Keratinocyte (primary cell): ENCODE data around the gene SP4. TPM values are rescaled to one million over a fixed set of nuclear protein-coding genes. Genes with fewer than 3 reads are reported as not detected.

Source experiments
- DNase-seq: peaks from one replicate; pipeline ENCODE4 v3.0.0-alpha.2; 2011; ENCODE audit warnings: low read depth, missing footprints, low spot score
- FAIRE-seq: peaks from 2 replicates; lab custom pipeline; 2011; peaks lifted over from hg19 to GRCh38; lab: Jason Lieb, UNC
- H2AFZ ChIP-seq: 2 replicates; pipeline ENCODE4 v1.6.0; 2012; ENCODE audit warnings: low read length, control low read depth, inconsistent platforms; ENCODE audit not compliant: control insufficient read depth
- H3K27ac ChIP-seq: 2 replicates; pipeline ENCODE4 v1.5.1; 2011; ENCODE audit warnings: low read length; ENCODE audit not compliant: control insufficient read depth, insufficient read depth
- H3K27me3 ChIP-seq: 3 replicates; pipeline ENCODE4 v1.6.0; 2011; ENCODE audit warnings: low read length; ENCODE audit not compliant: control insufficient read depth, insufficient read depth; ENCODE audit errors: extremely low read depth
- H3K36me3 ChIP-seq, 2 experiments: 2 replicates in 1 of 2; 3 replicates in 1 of 2; pipeline ENCODE4 v1.5.1; 2011; ENCODE audit warnings: low read length in 2 of 2, mild to moderate bottlenecking in 1 of 2; ENCODE audit not compliant: control insufficient read depth in 2 of 2, insufficient read depth in 2 of 2; ENCODE audit errors: extremely low read depth in 1 of 2
- H3K4me1 ChIP-seq: 3 replicates; pipeline ENCODE4 v1.5.1; 2011; ENCODE audit warnings: low read length; ENCODE audit not compliant: control insufficient read depth, insufficient read depth; ENCODE audit errors: extremely low read depth
- H3K4me2 ChIP-seq: 3 replicates; pipeline ENCODE4 v1.6.0; 2011; ENCODE audit warnings: low read depth, low read length; ENCODE audit not compliant: control insufficient read depth, insufficient read depth; ENCODE audit errors: extremely low read depth
- H3K4me3 ChIP-seq, 3 experiments: fragments of 200-600 bp in 1 of 3; sonication (generic) in 1 of 3; 2 replicates in 2 of 3; 3 replicates in 1 of 3; pipeline ENCODE4 v1.5.1; 2011 to 2016; ENCODE audit warnings: low read length in 3 of 3, mild to moderate bottlenecking in 3 of 3, control low read depth in 2 of 3, inconsistent platforms in 1 of 3, low read depth in 1 of 3, mixed read lengths in 1 of 3, mixed run types in 1 of 3, moderate library complexity in 1 of 3; ENCODE audit not compliant: control insufficient read depth in 2 of 3, insufficient read depth in 2 of 3; ENCODE audit errors: extremely low read depth in 1 of 3
- H3K79me2 ChIP-seq: 2 replicates; pipeline ENCODE4 v1.6.0; 2012; ENCODE audit warnings: low read length; ENCODE audit not compliant: control insufficient read depth, insufficient read depth
- H3K9ac ChIP-seq: 3 replicates; pipeline ENCODE4 v1.6.0; 2011; ENCODE audit warnings: low read length; ENCODE audit not compliant: control insufficient read depth, insufficient read depth; ENCODE audit errors: extremely low read depth
- H3K9me1 ChIP-seq: 3 replicates; pipeline ENCODE4 v1.6.0; 2011; ENCODE audit warnings: low read length; ENCODE audit not compliant: control insufficient read depth, insufficient read depth; ENCODE audit errors: extremely low read depth
- H3K9me3 ChIP-seq: 2 replicates; pipeline ENCODE4 v1.5.1; 2012; ENCODE audit warnings: low read depth, low read length; ENCODE audit not compliant: control insufficient read depth
- H4K20me1 ChIP-seq: 3 replicates; pipeline ENCODE4 v1.6.0; 2011; ENCODE audit warnings: low read length; ENCODE audit not compliant: control insufficient read depth, insufficient read depth; ENCODE audit errors: extremely low read depth
- EZH2 ChIP-seq: IDR thresholded peaks from one replicate; pipeline ENCODE4 v1.6.1; 2012; ENCODE audit warnings: inconsistent platforms, mild to moderate bottlenecking, low read length, moderate library complexity
- dilution Hi-C: fragments of 300-500 bp; cut with MboI; formaldehyde crosslinking; loops from one replicate; pipeline ENCODE4 v1.7.0; 2020; ENCODE audit warnings: low sequenced_read_pairs; ENCODE audit not compliant: extremely low pct_ligation_motif_present
- polyA plus RNA-seq, 5 experiments: library from polyadenylated mRNA; depleted of rRNA in 3 of 5; stranded (reverse) in 3 of 5; stranded (forward) in 1 of 5; unstranded in 1 of 5; fragments of >200 nt; gene quantifications; 1 replicate in 1 of 5; 2 replicates in 3 of 5; 3 replicates in 1 of 5; pipeline versions ENCODE4 v1.2.1 to v1.2.3, GENCODE V29; 2011 to 2012; ENCODE audit warnings: missing spikeins in 2 of 5, low read depth in 1 of 5, low replicate concordance in 1 of 5
- TF ChIP-seq, protein P1 (sequence below), 3 experiments: IDR thresholded peaks in 1 of 3; conservative IDR thresholded peaks in 1 of 3; optimal IDR thresholded peaks in 1 of 3; 2 replicates in 2 of 3; 3 replicates in 1 of 3; pipeline versions ENCODE3 to v1.5.1; 2011; ENCODE audit warnings: low read length in 3 of 3, mild to moderate bottlenecking in 3 of 3, moderate library complexity in 2 of 3, control low read depth in 1 of 3, inconsistent platforms in 1 of 3; ENCODE audit not compliant: insufficient read depth in 2 of 3; ENCODE audit errors: extremely low read depth in 1 of 3

The SP4 gene
- polyA plus RNA-seq, 1 donor (not counting 4 experiments of a cell fraction or from before 2014, with no cell fraction given) = 1.5 TPM

DNA sequence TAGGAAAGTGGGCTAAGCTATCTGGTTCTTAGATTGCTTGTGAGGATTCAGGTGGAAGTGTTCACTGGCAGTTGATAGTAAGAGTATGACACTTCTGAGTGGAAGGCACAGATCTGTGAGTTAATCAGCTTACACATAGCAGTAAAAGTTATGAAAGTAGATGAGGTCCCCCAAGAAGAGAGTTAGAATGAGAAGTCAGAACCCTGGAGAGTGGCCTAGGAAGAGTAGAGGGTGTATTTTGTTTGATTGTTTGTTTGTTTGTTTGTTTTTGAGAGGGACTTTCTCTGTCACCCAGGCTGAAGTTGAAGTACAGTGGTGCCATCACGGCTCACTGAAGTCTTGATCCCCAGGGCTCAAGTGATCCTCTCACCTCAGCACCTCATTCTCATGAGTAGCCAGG, 44.1 kb downstream of the SP4 start:
- dilution Hi-C loops = no loop called here
- no peak for DNase-seq
- Histone ChIP-seq H3K4me1 (no peaks in the 10 kb centered on the region), H3K27me3 (no peaks in the 10 kb centered on the region), H3K4me3 (no peak overlapping the region), H4K20me1 (no peaks in the 10 kb centered on the region), H2AFZ (no peak overlapping the region), H3K9me3 (no peaks in the 10 kb centered on the region), H3K4me2 (no peak overlapping the region), H3K27ac (no peak overlapping the region), H3K9ac (no peak overlapping the region), H3K79me2 (no peaks in the 10 kb centered on the region), H3K9me1 (no peaks in the 10 kb centered on the region), H3K36me3 (no peaks in the 10 kb centered on the region)
- TF ChIP-seq EZH2 = no peak
- TF ChIP-seq, protein P1, sequence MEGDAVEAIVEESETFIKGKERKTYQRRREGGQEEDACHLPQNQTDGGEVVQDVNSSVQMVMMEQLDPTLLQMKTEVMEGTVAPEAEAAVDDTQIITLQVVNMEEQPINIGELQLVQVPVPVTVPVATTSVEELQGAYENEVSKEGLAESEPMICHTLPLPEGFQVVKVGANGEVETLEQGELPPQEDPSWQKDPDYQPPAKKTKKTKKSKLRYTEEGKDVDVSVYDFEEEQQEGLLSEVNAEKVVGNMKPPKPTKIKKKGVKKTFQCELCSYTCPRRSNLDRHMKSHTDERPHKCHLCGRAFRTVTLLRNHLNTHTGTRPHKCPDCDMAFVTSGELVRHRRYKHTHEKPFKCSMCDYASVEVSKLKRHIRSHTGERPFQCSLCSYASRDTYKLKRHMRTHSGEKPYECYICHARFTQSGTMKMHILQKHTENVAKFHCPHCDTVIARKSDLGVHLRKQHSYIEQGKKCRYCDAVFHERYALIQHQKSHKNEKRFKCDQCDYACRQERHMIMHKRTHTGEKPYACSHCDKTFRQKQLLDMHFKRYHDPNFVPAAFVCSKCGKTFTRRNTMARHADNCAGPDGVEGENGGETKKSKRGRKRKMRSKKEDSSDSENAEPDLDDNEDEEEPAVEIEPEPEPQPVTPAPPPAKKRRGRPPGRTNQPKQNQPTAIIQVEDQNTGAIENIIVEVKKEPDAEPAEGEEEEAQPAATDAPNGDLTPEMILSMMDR (optimal IDR thresholded peaks at IDR 0.05 in 1 of 3, IDR thresholded peaks at IDR 0.05 in 1 of 3, conservative IDR thresholded peaks at IDR 0.05 in 1 of 3; ENCODE audit: extremely low read depth in 1 of 3, insufficient read depth in 2 of 3, low read length in 3 of 3) = no peak
- no peak for FAIRE-seq

DNA sequence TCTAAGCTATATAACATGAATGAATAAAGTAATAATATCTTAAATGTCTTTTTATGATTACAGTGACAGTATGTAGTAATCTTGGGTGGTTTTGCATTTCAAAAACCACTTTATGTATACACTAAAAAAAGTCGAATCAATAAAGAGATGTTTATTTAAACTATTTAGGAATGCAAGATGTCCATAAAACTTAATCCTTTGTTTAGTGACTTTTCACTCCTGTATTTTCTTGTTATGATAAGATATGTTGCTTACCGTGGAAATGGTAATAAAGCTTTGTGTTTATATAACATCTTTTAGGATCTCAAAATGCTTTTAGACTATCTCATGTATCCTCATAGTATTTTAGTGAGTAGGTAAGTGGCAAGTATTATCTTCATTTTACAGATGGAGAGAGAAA, 48.5 kb downstream of the SP4 start:
- Histone ChIP-seq H3K4me1 (no peaks in the 10 kb centered on the region), H3K9ac (no peak overlapping the region), H3K36me3 (no peaks in the 10 kb centered on the region), H3K4me3 (no peak overlapping the region), H2AFZ (no peak overlapping the region), H3K27ac (no peak overlapping the region), H3K79me2 (no peaks in the 10 kb centered on the region), H3K4me2 (no peak overlapping the region), H3K9me1 (no peaks in the 10 kb centered on the region), H4K20me1 (no peaks in the 10 kb centered on the region), H3K27me3 (no peaks in the 10 kb centered on the region), H3K9me3 (no peaks in the 10 kb centered on the region)
- no peak for FAIRE-seq
- TF ChIP-seq EZH2 = no peak
- TF ChIP-seq, protein P1 (optimal IDR thresholded peaks at IDR 0.05 in 1 of 3, IDR thresholded peaks at IDR 0.05 in 1 of 3, conservative IDR thresholded peaks at IDR 0.05 in 1 of 3; ENCODE audit: extremely low read depth in 1 of 3, insufficient read depth in 2 of 3, low read length in 3 of 3) = no peak
- dilution Hi-C loops = no loop called here
- DNase-seq = no peak
